ENCODE measurements around the gene NELL2.

- TF ChIP-seq CTCF (conservative IDR thresholded peaks at IDR 0.05; ENCODE audit: low read length) (no peak), EZH2phosphoT487 (IDR thresholded peaks at IDR 0.05; ENCODE audit: borderline replicate concordance, low read depth, low read length) (no peak)
These were observed 23.6 kb downstream of the NELL2 start for GRCh38 chr12:44852483-44852882.

Data from OCI-LY7 (cell line).